Measurements from ENCODE around the gene TSPAN19. TPM values are rescaled to one million over a fixed set of nuclear protein-coding genes. Genes with fewer than 3 reads are reported as not detected.

Gene TSPAN19
- total RNA-seq: 0.11 and 0.25 TPM in 2 replicates

GRCh38 chr12:85036234-85036707 lies at the start of gene TSPAN19, which contains the start of gene LRRIQ1:
TSPAN19 (minus strand) TSS chr12:85036277; CDS start chr12:85029946, 6,331 bp downstream.
LRRIQ1 (plus strand) TSS chr12:85036351; CDS start chr12:85038177, 1,826 bp downstream.

Other genes starting within 250 kb of the TSPAN19 start
- gene SLC6A15, start 123.5 kb downstream of the TSPAN19 start, total RNA-seq: 47.1 and 78.4 TPM in 2 replicates
- 0.55 and 0.62 TPM in 2 replicates for gene LRRIQ1, start 74 bp upstream of the TSPAN19 start, total RNA-seq
- gene ALX1, start 243.9 kb upstream of the TSPAN19 start, total RNA-seq: 1.4 and 3.8 TPM in 2 replicates